Sigmoid colon (tissue), 7 donors: ENCODE data around the gene RMND1. TPM values are rescaled to one million over a fixed set of nuclear protein-coding genes. Genes with fewer than 3 reads are reported as not detected.

ENCODE experiments used
- DNase-seq: peaks from one replicate; pipeline ENCODE4 v3.0.0-alpha.2; 2019
- H3K27ac ChIP-seq, 4 donors: fragments of 200-600 bp; sonication (generic); one replicate each; pipeline ENCODE4 v1.5.1; 2016 to 2019; ENCODE audit warnings: mild to moderate bottlenecking in 1 of 4
- H3K27me3 ChIP-seq, 3 donors: fragments of 200-600 bp; sonication (generic); one replicate each; pipeline ENCODE4 v1.5.1; 2019; ENCODE audit warnings: mild to moderate bottlenecking in 1 of 3
- H3K36me3 ChIP-seq, 4 donors: fragments of 200-600 bp; sonication (generic); one replicate each; pipeline ENCODE4 v1.5.1; 2016 to 2019
- H3K4me1 ChIP-seq, 4 donors: fragments of 200-600 bp; sonication (generic); one replicate each; pipeline ENCODE4 v1.5.1; 2017 to 2019
- H3K4me3 ChIP-seq, 4 donors: fragments of 200-600 bp; sonication (generic); one replicate each; pipeline ENCODE4 v1.5.1; 2017 to 2019; ENCODE audit warnings: mild to moderate bottlenecking in 2 of 4, moderate library complexity in 1 of 4
- H3K9me3 ChIP-seq, 4 donors: fragments of 200-600 bp in 3 of 4; sonication (generic) in 3 of 4; one replicate each; pipeline versions ENCODE4 v1.5.1 to v1.6.1; 2013 to 2019
- CTCF ChIP-seq, 4 experiments: fragments of 450-650 bp in 3 of 4; fragments of 200-600 bp in 1 of 4; IDR thresholded peaks; one replicate each; pipeline ENCODE4 v1.5.1; 2016 to 2019; ENCODE audit warnings: antibody characterized with exemption in 4 of 4, mild to moderate bottlenecking in 3 of 4, moderate library complexity in 2 of 4
- EP300 ChIP-seq, 4 donors: sonication (generic); formaldehyde crosslinking; IDR thresholded peaks; one replicate each; pipeline ENCODE4 v1.6.1; 2017; ENCODE audit warnings: antibody characterized with exemption in 4 of 4
- POLR2A ChIP-seq, 2 donors: fragments of 450-650 bp; IDR thresholded peaks; one replicate each; pipeline ENCODE4 v1.6.1; 2016; ENCODE audit warnings: antibody characterized with exemption in 2 of 2, mild to moderate bottlenecking in 2 of 2, moderate library complexity in 2 of 2
- POLR2AphosphoS5 ChIP-seq, 4 donors: sonication (generic); formaldehyde crosslinking; IDR thresholded peaks; one replicate each; pipeline ENCODE4 v1.6.1; 2017; ENCODE audit warnings: antibody characterized with exemption in 4 of 4
- whole genome bisulfite sequencing, 2 donors: extraction: QIAGEN DNeasy Blood & Tissue Kit; methylation state at CpG; one replicate each; pipeline ENCODE4 v1.1.7; 2013; 5-methylcytosine and 5-hydroxymethylcytosine counted together
- intact Hi-C: fragments of 100-400 bp; cut with DNase I; formaldehyde crosslinking; loops from one replicate; pipeline ENCODE4 v1.15.1; 2023
- polyA plus RNA-seq, 3 donors: library from polyadenylated mRNA; stranded (reverse); fragments of 200-250 nt; gene quantifications; one replicate each; pipeline ENCODE4 v1.2.3, GENCODE V29; 2013
- total RNA-seq, 4 donors: library from RNA; depleted of rRNA; stranded (reverse); fragments of >200 nt; gene quantifications; one replicate each; pipeline ENCODE4 v1.1.0, GENCODE V29; 2016
- donor health status: healthy with polysubstance abuse.
- donor health status: Bipolar disorder and iron deficiency.
- donor health status: healthy.

Gene RMND1
- total and polyA plus RNA-seq, 7 donors, result 12.4 to 26.3 (median 16.9) TPM

GRCh38 chr6:151493161-151493803 is 41.4 kb upstream of the RMND1 start:
- peak overlapping the region in 3 of 4 donors; percentile 37 to 64 (median 44) for H3K27ac ChIP-seq

GRCh38 chr6:151490996-151491395 is 39.1 kb upstream of the RMND1 start:
- Histone ChIP-seq H3K4me3 (no peak overlapping the region), H3K4me1 (peaks cover 0 to 20% (median 7%) of the 10 kb centered on the region in 4 donors), H3K36me3 (no peaks in the 10 kb centered on the region), H3K9me3 (no peaks in the 10 kb centered on the region), H3K27ac (no peak overlapping the region), H3K27me3 (peaks cover 0 to 35% (median 15%) of the 10 kb centered on the region in 3 donors)
- no peak for TF ChIP-seq CTCF (IDR thresholded peaks at IDR 0.05)
- TF ChIP-seq EP300 (IDR thresholded peaks at IDR 0.05), result no peak
- TF ChIP-seq POLR2A (IDR thresholded peaks at IDR 0.05), result no peak
- no peak for TF ChIP-seq POLR2AphosphoS5 (IDR thresholded peaks at IDR 0.05)
- intact Hi-C loops, result no loop called here
- DNase-seq, result no peak
- WGBS, 2 donors, result 79 to 87% methylated on average over 7 of the region's 7 CpGs

More at GRCh38 chr6:151493161-151493803, 41.4 kb upstream of the RMND1 start:
- Histone ChIP-seq H3K9me3 (no peaks in the 10 kb centered on the region), H3K36me3 (no peaks in the 10 kb centered on the region), H3K4me1 (peaks cover 0 to 20% (median 7%) of the 10 kb centered on the region in 4 donors), H3K27me3 (peaks cover 0 to 35% (median 15%) of the 10 kb centered on the region in 3 donors), H3K4me3 (peak overlapping the region; percentile 33 to 70 (median 59))
- TF ChIP-seq CTCF (IDR thresholded peaks at IDR 0.05), result no peak
- TF ChIP-seq POLR2A (IDR thresholded peaks at IDR 0.05), result no peak
- TF ChIP-seq EP300 (IDR thresholded peaks at IDR 0.05), result no peak
- TF ChIP-seq POLR2AphosphoS5 (IDR thresholded peaks at IDR 0.05), result no peak
- WGBS, 2 donors, result 39 to 49% methylated on average over 16 of the region's 16 CpGs
- intact Hi-C loops, result no loop called here
- DNase-seq, result no peak

- TF ChIP-seq EP300 (IDR thresholded peaks at IDR 0.05) (no peak), POLR2AphosphoS5 (IDR thresholded peaks at IDR 0.05) (no peak), POLR2A (IDR thresholded peaks at IDR 0.05) (no peak), CTCF (IDR thresholded peaks at IDR 0.05) (no peak)
- intact Hi-C loops, result no loop called here
- Histone ChIP-seq H3K27me3 (peaks cover 0 to 9% (median 0%) of the 10 kb centered on the region in 3 donors), H3K4me1 (peaks cover 0 to 1% (median under 1%) of the 10 kb centered on the region in 4 donors), H3K4me3 (no peak overlapping the region), H3K36me3 (no peaks in the 10 kb centered on the region), H3K27ac (no peak overlapping the region), H3K9me3 (no peaks in the 10 kb centered on the region)
- no peak for DNase-seq
- 34 to 56% methylated on average over 2 of the region's 2 CpGs for WGBS, 2 donors
Measured at GRCh38 chr6:151488226-151488625, 36.3 kb upstream of the RMND1 start.

GRCh38 chr6:151483994-151484393 is 32.1 kb upstream of the RMND1 start:
- DNase-seq, result no peak
- Histone ChIP-seq H3K9me3 (no peaks in the 10 kb centered on the region), H3K36me3 (no peaks in the 10 kb centered on the region), H3K27me3 (no peaks in the 10 kb centered on the region), H3K27ac (no peak overlapping the region), H3K4me3 (no peak overlapping the region), H3K4me1 (peaks cover 0 to 4% (median 0%) of the 10 kb centered on the region in 4 donors)
- TF ChIP-seq POLR2A (IDR thresholded peaks at IDR 0.05) (no peak), CTCF (IDR thresholded peaks at IDR 0.05) (no peak), POLR2AphosphoS5 (IDR thresholded peaks at IDR 0.05) (no peak), EP300 (IDR thresholded peaks at IDR 0.05) (no peak)
- intact Hi-C loops, result no loop called here
